Stimulated activated CD8-positive, alpha-beta memory T cell treated with anti-CD3 and anti-CD28 coated beads, Interleukin-12 subunit alpha, Interleukin-12 subunit beta, amount 100 ng/mL, for 4 hours (primary cell): Measurements from ENCODE around the gene DNAH2.

Source experiments
- DNase-seq: peaks from one replicate; pipeline ENCODE4 v3.0.0-alpha.2; 2020; ENCODE audit warnings: low read depth

DNAH2 gene

GRCh38 chr17:7721612-7722011 is 4.1 kb downstream of the DNAH2 start:
- DNase-seq, result no peak

- DNase-seq, result no peak
Observed at GRCh38 chr17:7727886-7728285, 10.3 kb downstream of the DNAH2 start.

DNA sequence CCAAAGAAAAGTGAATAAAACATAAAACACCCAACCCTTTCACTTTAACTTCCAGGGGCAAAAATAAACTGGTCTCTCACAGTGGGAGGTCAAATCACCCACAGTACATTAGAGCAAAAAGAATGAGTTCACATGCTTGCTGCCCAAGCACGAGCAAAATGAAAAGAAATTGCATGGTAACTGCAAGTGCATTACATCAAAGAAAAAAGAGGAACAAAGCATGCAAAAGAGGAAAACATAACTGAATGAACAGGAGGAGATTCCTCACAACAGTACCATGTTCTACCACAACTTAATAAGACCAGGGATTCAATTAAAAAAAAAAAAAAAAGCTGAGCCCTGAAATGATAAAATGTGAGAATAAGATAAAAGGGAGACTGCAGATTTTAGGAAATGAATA is 12.3 kb downstream of the DNAH2 start:
- no peak for DNase-seq

GRCh38 chr17:7732981-7733539 is 15.5 kb downstream of the DNAH2 start:
- DNase-seq, result no peak

- DNase-seq, result no peak
Observed at GRCh38 chr17:7737601-7738000, 20.1 kb downstream of the DNAH2 start.

DNA sequence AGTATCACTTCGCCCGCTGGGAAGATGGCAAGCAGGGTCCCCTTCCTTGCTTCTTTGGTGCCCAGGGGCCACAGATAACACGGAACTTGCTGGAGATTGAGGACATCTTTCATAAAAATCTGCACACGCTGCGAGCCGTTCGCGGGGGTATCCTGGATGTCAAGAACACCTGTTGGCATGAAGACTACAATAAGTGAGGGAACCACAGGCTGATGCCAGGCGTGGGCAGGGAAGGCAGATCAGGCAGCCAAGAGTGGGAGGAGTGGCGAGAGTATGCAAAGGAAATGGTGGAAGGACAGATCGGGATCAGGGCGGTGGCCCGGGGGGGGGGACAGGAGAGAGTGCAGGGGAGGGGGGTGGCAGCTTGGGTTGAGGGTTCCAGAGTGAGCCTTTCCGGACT is 22.2 kb downstream of the DNAH2 start:
- DNase-seq, result no peak

GRCh38 chr17:7740481-7741001 is 23.0 kb downstream of the DNAH2 start:
- no peak for DNase-seq

DNA sequence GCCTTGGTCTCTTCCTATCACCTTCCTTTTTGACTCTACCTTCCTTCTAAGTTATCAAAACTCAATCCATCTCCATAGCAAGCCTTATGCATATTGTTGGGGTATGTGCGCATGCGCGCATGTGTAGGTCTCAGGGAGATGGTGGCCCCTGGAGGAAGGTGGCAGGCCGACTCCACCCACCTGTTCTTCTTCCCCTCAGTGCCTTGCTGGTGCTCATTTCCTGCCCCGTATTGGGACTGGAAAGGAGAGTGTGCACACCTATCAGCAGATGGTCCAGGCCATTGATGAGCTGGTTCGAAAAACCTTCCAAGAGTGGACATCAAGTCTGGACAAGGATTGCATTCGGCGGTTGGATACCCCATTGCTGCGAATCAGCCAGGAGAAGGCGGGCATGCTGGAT is 25.2 kb downstream of the DNAH2 start:
- no peak for DNase-seq

GRCh38 chr17:7744416-7744815 is 26.9 kb downstream of the DNAH2 start:
- DNase-seq, result no peak

GRCh38 chr17:7745748-7746470 is 28.4 kb downstream of the DNAH2 start:
- no peak for DNase-seq

DNA sequence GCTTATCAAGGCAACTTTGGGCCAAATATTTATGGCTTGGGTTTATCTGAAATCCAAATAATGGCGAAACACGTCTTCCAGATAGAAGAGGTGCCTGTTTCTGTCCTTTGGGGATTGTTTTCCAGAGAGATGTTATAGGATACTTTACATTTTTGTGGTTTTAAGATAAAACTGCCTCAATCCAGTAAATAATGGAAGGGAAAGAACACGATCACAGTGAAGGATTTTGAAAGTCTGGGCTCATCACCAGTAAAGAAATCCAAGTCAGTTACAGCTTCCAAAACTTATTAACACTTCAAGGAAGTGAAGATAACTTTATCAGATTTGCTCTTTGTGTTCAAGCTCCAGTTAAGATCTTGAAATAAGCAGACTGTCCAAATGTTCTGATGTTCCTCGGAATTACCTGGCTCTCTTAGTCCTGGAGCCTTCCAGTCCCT is 30.1 kb downstream of the DNAH2 start:
- no peak for DNase-seq

- no peak for DNase-seq
Observed at GRCh38 chr17:7748076-7748775, 30.7 kb downstream of the DNAH2 start.

DNA sequence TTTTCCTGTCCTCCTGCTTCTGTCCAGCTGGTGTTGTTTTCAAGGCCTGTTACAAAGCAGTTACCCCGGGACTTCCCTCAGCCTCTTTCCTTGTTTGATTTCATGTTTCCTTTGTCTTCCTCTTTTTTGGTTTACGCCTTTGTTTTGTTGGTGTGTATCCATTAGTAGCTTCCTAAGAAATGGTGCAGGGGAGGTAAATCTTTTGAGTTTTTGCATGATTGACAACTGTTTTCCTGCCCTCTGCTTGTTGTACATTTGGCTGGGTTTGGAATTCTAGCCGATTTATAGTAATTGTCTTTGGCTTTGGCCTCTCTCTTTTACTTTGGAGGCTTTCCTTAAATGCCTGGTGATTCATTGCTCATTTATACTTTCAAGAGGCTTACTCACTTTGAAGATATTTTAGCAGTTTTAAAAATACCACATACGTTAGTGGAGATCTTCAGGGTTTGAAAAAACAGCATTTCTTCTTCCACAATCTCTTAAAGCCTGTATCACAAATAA is 32.8 kb downstream of the DNAH2 start:
- no peak for DNase-seq

- no peak for DNase-seq
Observed at GRCh38 chr17:7754656-7755055, 37.1 kb downstream of the DNAH2 start.

- no peak for DNase-seq
Observed at GRCh38 chr17:7755095-7755890, 37.7 kb downstream of the DNAH2 start.

GRCh38 chr17:7756968-7757367 is 39.4 kb downstream of the DNAH2 start:
- no peak for DNase-seq

DNA sequence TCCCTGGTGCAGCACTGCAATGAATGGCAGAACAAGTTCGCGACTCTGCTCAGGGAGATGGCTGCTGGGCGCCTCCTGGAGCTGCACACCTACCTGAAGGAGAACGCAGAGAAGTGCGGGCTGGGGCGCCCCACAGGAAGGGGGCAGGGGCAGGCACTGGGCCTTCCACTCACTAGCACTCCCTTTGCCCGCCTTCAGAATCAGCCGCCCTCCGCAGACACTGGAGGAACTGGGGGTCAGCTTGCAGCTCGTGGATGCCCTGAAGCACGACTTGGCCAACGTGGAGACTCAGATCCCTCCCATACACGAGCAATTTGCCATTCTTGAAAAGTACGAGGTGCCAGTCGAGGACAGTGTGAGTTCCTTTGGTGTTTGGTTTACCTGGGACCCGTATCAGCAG is 46.4 kb downstream of the DNAH2 start:
- no peak for DNase-seq

- no peak for DNase-seq
Observed at GRCh38 chr17:7767004-7767403, 49.5 kb downstream of the DNAH2 start.

- no peak for DNase-seq
Observed at GRCh38 chr17:7767405-7768021, 50.0 kb downstream of the DNAH2 start.

DNA sequence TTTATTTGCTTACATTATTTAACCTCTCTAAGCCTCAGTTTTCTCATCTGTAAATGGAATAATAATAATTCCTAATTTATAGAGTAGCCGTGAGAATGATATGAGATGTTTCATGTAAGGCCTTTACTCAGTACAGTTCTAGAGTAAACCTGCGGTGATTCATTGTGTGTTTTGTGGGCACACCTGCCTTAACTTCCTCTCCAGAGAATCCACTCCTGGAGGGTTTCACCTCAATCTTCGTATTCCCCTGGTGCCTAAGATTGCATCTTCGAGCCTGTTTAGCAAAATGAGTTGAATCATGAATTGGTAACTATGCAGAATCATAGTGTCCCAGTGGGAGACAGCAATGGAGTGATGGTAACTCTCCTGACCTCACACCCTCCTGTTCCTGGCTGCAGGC is 52.3 kb downstream of the DNAH2 start:
- no peak for DNase-seq

DNA sequence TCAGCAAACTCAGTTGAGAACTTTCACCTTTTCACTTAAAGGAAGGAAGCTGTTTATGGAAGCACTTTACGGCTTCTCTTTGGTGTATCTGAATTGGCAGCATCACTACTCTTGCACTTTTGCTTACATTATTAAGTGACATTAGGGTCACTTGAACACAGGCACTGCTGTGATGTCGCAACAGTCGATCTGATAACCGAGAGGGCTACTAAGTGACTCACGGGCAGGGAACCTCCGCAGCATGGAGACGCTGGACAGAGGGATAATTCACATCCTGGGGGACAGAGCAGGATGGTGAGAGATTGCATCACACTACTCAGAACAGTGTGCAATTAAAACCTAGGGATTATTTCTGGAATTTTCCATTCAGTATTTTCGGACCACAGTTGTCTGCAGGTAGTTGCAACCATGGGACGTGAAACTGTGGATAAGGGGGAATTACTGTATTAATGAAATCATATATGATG is 56.5 kb downstream of the DNAH2 start:
- DNase-seq, result no peak

DNA sequence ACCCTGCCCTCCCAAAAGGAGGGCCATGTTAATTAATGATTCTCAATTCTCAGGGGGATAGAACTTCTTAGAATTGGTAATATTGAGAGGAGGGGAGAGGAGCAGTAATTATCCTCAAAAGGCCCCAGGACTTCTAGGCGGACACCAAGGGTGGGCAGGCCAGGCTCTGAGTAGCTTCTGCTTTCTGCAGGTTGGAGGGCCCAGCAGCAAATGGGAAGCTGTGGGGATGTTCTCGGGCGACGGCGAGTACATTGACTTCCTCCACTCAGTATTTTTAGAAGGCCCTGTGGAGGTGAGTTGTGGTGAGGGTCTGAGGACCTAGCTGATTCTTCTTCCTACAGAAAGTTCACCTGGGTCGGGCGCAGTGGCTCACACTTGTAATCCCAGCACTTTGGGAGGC is 57.5 kb downstream of the DNAH2 start:
- DNase-seq, result no peak
